Measurements from ENCODE around the gene PARVG. TPM values are rescaled to one million over a fixed set of nuclear protein-coding genes. Genes with fewer than 3 reads are reported as not detected.

PARVG gene
- polyA plus RNA-seq, 2 of the 4 experiments (the other 2 are of a cell fraction): not detected

- no peak for FAIRE-seq
- H3K9me3 ChIP-seq: peaks cover 3% of the 10 kb centered on the region; the same call in 1 of the 3 replicates
- CTCF ChIA-PET: no interaction called here
- TF ChIP-seq FOSL2 (IDR thresholded peaks at IDR 0.05): no peak
- no peak for TF ChIP-seq FOSL2 (CRISPR knock-in tag; IDR thresholded peaks at IDR 0.05)
- no peak for TF ChIP-seq EP300 (IDR thresholded peaks at IDR 0.05)
- TF ChIP-seq KDM5A (IDR thresholded peaks at IDR 0.05): no peak
- H3K4me1 ChIP-seq: no peaks in the 10 kb centered on the region
- no peak overlapping the region for H3K4me3 ChIP-seq
- no peak overlapping the region for H3K27ac ChIP-seq
- POLR2A ChIA-PET: no interaction called here
- no peak overlapping the region for H3K4me2 ChIP-seq
- WGBS (ENCODE audit: missing lambda C conversion rate): 63% methylated on average over 4 of the region's 4 CpGs
- ATAC-seq: no peak
- no peak for DNase-seq (ENCODE audit: low read depth in 1 of 2, low spot score in 1 of 2)
Observed at GRCh38 chr22:44207981-44208317, 27.2 kb downstream of the PARVG start.

GRCh38 chr22:44209343-44209742 lies 28.6 kb downstream of the PARVG start:
- ATAC-seq (no peak), DNase-seq (ENCODE audit: low read depth in 1 of 2, low spot score in 1 of 2) (no peak), FAIRE-seq (no peak)
- TF ChIP-seq KDM1A (IDR thresholded peaks at IDR 0.05; ENCODE audit: low read depth) (no peak), BCL3 (IDR thresholded peaks at IDR 0.05) (no peak), POLR2AphosphoS2 (conservative IDR thresholded peaks at IDR 0.05; ENCODE audit: low read length) (no peak), ZC3H11A (IDR thresholded peaks at IDR 0.05) (no peak), PHF8 (IDR thresholded peaks at IDR 0.05; ENCODE audit: borderline replicate concordance, low read depth) (no peak), GATA3 (IDR thresholded peaks at IDR 0.05; ENCODE audit: borderline replicate concordance) (no peak), RAD21 (conservative IDR thresholded peaks at IDR 0.05 in 1 of 2, IDR thresholded peaks at IDR 0.05 in 1 of 2) (no peak)
- H3K4me2 ChIP-seq: no peak overlapping the region
- no peaks in the 10 kb centered on the region for H3K4me1 ChIP-seq
- ChIA-PET CTCF (no interaction called here), POLR2A (no interaction called here)
- no peak overlapping the region for H3K27ac ChIP-seq
- peaks cover 3% of the 10 kb centered on the region; the same call in 1 of the 3 replicates for H3K9me3 ChIP-seq
- H3K4me3 ChIP-seq: no peak overlapping the region
- 34% methylated on average over 3 of the region's 3 CpGs for WGBS (ENCODE audit: missing lambda C conversion rate)

GRCh38 chr22:44210722-44211121 lies 30.0 kb downstream of the PARVG start:
- H3K27ac ChIP-seq: no peak overlapping the region
- peaks cover 3% of the 10 kb centered on the region; the same call in 1 of the 3 replicates for H3K9me3 ChIP-seq
- DNase-seq (ENCODE audit: low read depth in 1 of 2, low spot score in 1 of 2) (no peak), ATAC-seq (no peak), FAIRE-seq (no peak)
- no peaks in the 10 kb centered on the region for H3K4me1 ChIP-seq
- H3K4me3 ChIP-seq: no peak overlapping the region
- H3K4me2 ChIP-seq: no peak overlapping the region
- ChIA-PET POLR2A (no interaction called here), CTCF (interaction anchor here (0.6 to 0.7 kb wide), 2 partner anchors 121 to 219 kb away, joined by 3 read pairs; no protein-coding TSS in a partner anchor)
- 19% methylated on average over 4 of the region's 4 CpGs for WGBS (ENCODE audit: missing lambda C conversion rate)
- TF ChIP-seq RNF2 (IDR thresholded peaks at IDR 0.05; ENCODE audit: borderline replicate concordance, low read depth) (no peak), POLR2A (IDR thresholded peaks at IDR 0.05; ENCODE audit: low read length) (no peak), SREBF2 (IDR thresholded peaks at IDR 0.05) (no peak), REST (IDR thresholded peaks at IDR 0.05) (no peak), HOXA7 (CRISPR knock-in tag; IDR thresholded peaks at IDR 0.05) (no peak), E2F6 (IDR thresholded peaks at IDR 0.05; ENCODE audit: borderline replicate concordance, low read depth) (no peak)

Measured in A549 (cell line).